HG03575 (cell line): ENCODE measurements around the gene RXRA.

Experiments used
- ATAC-seq: cut with Tn5 transposase; IDR thresholded peaks from one replicate; pipeline ENCODE4 v1.9.1; 2021; ENCODE audit not compliant: unreplicated experiment, insufficient number of reproducible peaks, low FRiP score; ENCODE audit errors: extremely low read depth

The RXRA gene

GRCh38 chr9:134431626-134432025 lies 105.4 kb downstream of the RXRA start:
- ATAC-seq: no peak

- ATAC-seq: no peak
Measured at GRCh38 chr9:134432471-134432870, 106.2 kb downstream of the RXRA start.

GRCh38 chr9:134433101-134433500 lies 106.8 kb downstream of the RXRA start:
- ATAC-seq: no peak

GRCh38 chr9:134433909-134434882 lies 107.9 kb downstream of the RXRA start:
- ATAC-seq: no peak

GRCh38 chr9:134434894-134435506 lies 108.7 kb downstream of the RXRA start:
- ATAC-seq: no peak

GRCh38 chr9:134435550-134436378 lies 109.5 kb downstream of the RXRA start:
- ATAC-seq: no peak

- no peak for ATAC-seq
Measured at GRCh38 chr9:134436379-134436762, 110.1 kb downstream of the RXRA start.

GRCh38 chr9:134436911-134437310 lies 110.7 kb downstream of the RXRA start:
- ATAC-seq: no peak

- ATAC-seq: no peak
Measured at GRCh38 chr9:134437403-134438194, 111.3 kb downstream of the RXRA start.

- no peak for ATAC-seq
Measured at GRCh38 chr9:134438195-134438788, 112.0 kb downstream of the RXRA start.

GRCh38 chr9:134439368-134439784 lies 113.1 kb downstream of the RXRA start:
- ATAC-seq: no peak

- ATAC-seq: no peak
Measured at GRCh38 chr9:134440636-134441226, 114.5 kb downstream of the RXRA start.

- no peak for ATAC-seq
Measured at GRCh38 chr9:134441227-134442084, 115.2 kb downstream of the RXRA start.

GRCh38 chr9:134442085-134442474 lies 115.8 kb downstream of the RXRA start:
- ATAC-seq: no peak

GRCh38 chr9:134442486-134443173 lies 116.4 kb downstream of the RXRA start:
- no peak for ATAC-seq

- no peak for ATAC-seq
Measured at GRCh38 chr9:134443174-134444037, 117.2 kb downstream of the RXRA start.
